Mesenteric fat pad (tissue), 1 donor: ENCODE data around the gene HOXA6. TPM values are rescaled to one million over a fixed set of nuclear protein-coding genes. Genes with fewer than 3 reads are reported as not detected.

Experiments used
- DNase-seq: peaks from one replicate; pipeline ENCODE4 v3.0.0-alpha.2; 2020; ENCODE audit warnings: low spot score
- total RNA-seq: library from RNA; stranded (reverse); fragmentation: NEBNext Ultra II Directional; extraction: Animal tissue kit (Norgen Biotek cat#: 25700); gene quantifications from one replicate; pipeline ENCODE4 v1.2.1, GENCODE V29; 2021
- donor health status: DM: yes; HTN: yes; CAD: no.

Gene HOXA6
- total RNA-seq, 1 donor from 2014 or later = 3.1 TPM

DNA sequence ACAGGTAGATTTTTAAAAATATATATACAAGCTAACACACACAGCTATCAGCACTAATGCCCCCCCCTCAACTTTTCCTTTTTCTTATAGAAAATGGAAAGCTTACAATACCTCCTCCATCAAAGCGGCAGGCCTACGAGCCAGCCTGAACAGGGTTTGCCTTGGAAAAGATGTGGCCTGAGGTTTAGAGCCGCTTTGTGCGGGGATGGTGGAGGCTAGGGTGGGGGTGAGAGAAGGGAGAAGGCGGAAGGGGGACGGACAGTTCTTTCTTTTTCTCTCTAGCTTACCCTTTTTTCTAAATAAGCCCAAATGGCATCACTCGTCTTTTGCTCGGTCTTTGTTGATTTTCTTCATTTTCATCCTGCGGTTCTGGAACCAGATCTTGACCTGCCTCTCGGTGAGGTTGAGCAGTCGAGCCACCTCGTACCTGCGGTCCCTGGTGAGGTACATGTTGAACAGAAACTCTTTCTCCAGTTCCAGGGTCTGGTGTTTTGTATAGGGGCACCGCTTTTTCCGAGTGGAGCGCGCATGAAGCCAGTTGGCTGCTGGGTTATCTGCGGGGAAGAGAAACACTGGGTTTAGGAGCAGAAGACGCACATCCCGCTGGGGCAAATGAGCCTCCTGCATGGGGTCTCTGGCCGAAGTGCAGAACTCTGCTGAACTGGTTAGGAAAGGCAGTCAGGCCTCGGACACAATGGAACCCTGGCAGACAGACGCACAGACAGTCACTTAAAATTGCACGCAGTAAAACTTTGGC lies 15.9 kb upstream of the HOXA6 start:
- no peak for DNase-seq

DNA sequence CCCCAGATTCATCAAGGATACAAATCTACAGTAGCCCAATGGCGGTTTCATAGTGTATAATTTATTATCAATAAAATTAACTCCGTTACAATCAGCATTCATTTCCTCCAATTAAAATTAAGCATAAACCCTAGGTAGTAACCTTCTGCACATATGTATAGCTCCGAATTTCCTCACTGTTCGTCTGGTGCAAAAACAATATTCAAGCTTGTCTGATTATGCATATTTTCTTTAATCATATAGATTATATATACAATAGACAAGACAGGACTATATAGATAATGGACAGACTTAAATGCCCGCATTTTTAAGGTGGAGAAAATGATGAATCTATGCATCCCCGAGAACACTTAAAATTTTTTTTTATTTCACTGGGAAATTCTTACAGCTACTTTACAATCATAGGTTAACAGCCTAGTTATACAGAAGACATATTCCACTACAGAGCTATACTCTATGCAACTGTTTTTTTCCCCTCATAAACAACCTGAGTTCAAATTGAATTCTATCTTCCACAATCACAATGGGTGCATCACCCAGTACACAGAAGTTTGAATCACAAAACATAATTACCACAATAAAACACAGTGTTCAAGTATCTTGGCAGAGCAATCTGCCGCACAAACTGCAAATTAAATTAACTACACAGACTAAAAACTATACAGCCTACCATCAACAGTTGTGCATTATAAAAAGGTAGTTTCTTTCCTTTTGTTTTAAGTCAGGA lies 15.2 kb upstream of the HOXA6 start:
- no peak for DNase-seq

DNA sequence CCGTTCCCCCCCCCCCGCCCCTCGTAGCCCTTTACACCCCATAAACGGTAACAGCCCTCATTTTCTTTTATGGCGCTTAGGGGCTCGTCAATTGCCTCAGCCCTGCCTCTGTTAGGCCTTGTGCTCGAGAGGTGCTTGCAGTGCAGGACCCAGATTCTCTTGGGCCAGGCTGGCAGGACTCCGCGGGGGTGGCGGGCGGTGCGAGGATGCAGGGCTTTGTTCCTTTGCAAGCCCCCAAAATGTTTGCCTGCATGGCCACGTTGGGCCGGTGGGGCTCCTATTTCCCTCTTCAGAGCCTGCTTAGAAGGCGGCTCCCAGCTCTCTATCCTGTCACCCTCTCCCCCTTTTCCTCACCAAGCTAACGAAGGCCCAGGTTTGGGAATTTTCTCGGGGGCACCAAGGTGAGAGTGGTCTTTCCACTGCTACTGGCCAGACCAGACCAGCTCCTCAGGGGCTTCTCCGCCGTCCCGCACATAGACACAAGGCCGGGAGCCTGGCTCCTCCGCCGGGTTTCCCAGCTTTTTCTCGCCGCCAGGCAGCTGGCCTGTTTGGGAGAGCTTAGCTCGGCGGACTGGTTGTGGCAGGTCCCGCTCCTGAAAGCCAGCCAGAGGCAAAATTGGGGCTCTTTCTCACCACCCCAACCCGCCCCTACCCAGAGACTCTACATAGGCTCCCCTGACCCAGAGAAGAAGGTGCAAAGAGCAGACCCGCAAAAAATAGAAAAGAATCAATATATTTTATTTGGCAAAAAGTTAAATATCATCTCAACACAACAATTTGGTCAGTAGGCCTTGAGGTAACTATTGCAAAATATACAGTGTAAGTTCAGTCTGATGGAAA lies 14.4 kb upstream of the HOXA6 start:
- peak; percentile 47 for DNase-seq

DNA sequence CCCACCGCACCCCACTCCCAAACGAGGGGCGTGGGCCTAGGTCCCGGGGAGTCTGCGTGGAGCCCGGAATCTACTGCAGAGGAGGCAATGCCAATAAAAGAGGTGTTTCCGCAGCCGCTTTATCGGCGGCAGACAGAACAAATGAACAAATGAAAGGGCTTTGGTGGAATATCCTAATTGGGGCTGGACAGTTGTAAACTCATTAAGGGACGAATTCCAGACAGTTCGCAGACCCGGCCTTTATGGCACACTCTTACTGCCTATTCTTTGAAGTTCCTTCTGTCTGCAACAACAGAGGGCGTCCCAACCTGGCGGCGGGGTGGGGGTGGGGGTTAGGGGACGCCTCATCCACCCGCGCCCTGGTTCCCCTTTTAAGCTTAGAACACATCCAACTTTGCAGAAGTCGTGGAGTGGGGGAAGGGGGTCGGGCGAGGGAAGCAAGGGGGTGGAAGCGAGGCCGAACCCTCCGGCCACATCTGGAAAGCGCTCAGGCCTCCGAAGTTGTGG lies 13.7 kb upstream of the HOXA6 start:
- DNase-seq = no peak

DNA sequence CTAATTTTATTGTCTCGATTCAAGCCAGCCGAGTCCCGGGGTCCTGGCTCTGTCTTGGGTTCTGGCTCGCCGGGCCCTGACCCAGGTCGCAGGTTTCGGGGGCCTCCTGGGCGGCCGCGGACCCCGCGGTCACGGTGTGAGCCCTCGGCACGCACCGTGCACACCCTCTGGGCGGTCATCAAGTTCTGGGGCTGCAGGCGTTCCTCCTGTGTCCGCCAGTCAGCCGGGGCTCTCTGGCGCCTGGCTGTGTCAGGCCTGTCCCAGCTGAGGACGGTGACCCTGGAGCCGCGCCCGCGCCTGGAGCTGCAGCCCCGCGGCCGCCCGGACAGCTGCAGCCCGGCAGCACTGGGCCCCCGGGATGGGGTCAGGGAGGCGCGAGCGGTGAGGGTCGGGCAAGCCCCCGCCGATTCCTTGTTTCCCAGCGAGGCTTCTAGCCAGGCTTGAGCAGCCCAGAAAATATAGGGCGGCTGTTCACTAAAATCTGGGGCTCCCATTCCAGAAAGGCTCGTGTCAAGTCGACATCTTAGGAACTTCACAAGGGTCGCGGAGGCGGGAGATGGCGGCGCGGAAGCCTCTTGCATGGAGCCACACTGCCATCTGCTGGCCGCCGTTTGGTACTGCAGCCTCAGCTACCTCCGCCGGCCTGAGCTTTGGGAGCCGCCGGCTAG lies 13.1 kb upstream of the HOXA6 start:
- no peak for DNase-seq

DNA sequence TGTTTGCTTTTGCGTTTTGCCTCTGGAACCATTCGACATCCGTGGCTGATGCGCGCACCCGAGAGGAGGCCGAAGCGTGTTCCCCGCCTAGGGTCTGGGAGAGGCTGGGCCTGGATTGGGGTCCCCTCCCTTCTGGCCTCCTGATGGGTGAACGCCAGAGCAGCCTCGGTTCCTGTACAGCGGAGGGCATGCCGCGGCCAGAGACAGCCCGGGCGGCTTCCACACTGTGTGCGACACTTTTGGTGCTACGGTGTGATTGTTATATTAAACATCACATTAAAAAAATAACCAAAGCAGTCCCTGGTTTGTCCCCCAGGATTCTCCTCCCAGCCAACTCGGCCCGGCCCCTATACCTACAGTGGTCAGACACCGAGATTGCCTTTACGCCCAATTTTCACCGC lies 12.6 kb upstream of the HOXA6 start:
- peak; percentile 89 for DNase-seq

DNA sequence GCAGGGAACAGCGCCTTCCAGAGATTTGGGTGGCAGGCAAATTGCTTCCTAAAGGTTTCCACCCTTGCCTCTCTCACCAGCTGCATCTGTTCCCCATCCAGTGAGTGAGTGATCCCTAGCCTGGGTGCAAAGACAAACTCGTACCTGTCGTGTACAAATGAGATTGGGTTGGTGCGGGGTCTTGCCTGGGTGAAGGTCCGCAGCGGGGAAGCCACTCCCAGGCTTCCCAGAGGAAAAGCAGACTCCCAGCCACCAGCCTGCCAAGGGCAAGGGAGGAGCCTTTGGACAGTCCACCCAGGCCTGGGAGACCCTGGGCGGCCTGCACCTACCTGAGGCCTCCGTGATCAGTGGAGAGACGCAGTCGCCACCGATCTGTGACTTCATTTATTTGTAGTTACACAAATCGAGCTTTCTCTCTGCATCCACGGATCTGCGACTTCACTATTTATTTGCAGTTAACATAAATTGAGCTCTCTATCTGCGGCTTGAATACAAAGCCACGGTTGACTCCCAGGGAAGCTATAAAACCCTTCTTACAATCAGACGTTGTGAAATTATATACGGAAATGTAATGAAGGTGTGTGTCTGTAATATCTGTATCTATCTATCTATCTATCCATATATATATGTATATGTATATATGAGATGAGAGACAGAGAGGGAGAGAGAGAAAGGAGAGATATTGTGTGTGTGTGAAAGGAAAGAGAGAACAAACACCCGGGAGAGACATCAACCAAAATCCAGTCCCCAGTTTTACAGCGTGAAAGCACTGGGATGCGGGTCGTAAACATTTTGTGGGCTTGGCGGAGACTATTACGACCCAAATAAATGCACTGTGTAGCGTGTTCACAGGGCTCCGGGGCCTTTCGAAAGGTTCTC lies 11.9 kb upstream of the HOXA6 start:
- DNase-seq = peak; percentile 39

DNA sequence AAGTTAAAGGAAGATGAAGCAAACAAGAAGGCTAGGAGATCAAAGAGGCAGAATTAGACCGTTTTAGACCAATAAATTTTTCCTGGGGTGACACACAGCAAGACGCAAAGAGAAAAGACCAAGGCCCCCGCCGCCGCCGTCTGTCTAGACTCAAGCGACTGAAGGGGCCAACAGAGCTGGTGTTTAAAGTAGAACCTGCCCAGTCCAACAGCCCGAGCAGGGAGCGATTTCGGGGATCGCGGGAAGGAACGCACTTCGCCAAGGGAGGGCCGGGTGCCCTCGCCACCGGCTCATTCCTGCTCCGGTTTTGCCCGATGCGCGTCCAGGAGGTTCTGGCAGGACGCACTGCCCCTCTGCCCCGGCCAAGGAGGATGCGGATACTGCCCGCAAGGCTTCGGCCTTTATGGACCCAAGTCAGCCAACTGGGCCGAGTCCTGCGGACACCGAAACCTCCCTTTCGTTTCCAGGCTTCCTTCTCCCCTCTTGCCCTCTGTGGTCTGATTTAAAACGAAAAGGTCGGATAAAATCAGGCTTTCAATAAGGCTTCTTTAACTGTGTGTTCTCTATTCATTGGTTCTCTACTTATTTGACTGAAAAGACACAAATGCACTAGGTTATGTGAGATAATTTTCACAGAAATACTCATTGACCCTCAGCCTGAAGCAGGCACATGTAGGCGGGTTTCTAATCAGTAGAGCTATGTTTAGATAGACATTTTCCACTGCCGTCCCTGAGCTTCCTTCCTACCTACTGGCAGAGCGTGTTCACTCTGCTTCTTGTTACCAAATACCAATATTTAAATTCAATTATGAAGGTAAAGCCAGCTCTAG lies 11.1 kb upstream of the HOXA6 start:
- peak; percentile 87 for DNase-seq

DNA sequence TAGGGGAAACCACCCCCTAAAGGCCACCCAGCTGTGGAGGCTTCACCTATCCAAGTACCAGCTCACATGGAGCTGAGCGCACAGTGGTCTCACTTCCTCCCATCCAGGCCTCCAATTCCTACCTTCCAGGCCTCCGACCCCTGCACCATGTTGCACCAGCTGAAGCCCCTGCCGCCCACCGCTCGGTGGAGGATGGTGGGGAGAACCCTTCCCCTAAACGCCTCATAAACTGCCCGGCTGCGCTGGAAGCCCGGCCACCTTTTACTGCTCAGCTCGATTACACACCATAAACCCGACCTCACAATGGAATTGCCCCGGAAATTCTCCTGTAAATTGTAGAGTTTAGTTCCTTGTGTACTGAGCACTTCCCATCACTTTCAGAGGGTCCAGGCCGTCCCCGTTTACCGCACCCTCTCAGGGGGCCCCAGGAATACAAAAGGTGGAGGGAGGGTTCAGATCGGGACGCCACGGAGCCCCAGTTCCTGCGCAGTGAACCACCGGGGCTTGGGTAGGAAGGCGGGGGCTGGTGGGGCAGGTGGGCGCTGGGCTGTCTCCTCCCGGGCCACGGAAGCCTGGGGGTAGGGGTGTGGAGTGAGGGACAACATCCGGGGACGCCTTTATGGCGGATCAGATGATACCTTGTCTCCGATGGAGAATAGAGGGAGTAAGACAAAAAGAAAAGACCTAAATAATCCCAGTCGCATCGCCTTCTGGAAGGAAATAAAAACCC lies 10.3 kb upstream of the HOXA6 start:
- DNase-seq = peak; percentile 85

DNA sequence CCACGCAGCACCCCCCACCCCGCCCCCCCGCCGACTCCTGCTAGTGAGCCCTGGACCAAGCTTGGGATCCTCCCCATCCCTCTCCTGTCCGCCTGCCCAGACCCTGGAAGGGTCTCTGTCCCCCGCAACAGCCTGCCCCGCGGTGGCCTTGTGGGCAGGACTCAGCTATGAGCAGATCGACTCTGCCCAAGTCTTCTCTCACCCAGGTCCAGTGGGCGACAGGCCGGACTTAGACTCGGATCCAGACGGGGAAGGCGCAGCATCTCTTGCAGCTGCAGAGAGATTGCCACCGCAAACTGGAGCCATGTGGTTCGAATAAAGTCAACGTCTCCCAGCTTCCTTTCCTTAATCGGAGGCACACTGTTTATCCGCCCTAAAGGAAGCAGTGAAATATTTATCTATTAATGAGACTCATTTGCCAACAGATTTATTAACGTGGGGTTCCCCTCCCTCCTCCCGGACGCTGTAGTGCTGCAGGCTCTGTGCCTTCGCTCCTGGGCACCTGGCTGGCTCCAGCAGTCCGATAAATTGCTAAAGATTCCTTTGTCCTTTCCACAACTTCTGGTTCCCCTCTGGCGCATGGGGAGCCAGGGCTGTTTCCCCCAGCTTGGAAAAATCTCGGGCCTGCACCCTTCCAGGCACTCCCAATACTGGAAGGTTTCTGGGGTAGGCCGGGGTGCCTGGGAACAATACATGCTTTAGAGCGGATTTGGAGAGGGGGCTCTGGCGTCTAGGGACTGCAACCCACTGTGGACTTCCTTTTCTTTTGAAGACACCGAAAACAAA lies 9.5 kb upstream of the HOXA6 start:
- DNase-seq = peak; percentile 87

DNA sequence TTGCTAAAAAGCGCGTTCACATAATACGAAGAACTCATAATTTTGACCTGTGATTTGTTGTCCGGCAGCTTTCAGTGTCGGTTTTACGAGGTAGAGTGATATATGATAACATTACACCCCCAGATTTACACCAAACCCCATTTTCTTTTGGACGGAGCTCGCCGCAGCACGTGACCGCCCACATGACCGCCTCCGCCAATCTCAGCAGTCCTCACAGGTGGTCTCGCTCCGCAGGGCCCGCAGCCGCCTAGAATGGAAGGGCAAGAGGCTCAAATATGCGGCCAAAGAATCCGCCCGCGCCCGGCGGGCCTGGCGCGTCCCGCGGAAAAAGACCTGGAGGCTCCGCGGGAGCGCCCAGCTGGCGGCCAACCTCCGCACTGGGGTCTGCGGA lies 8.9 kb upstream of the HOXA6 start, which contains the start of gene HOXA7:
Gene HOXA7, minus strand, starts transcription at position 168 of the 391 bp plus-strand sequence. Its CDS starts 130 bp downstream, at position 38.
- DNase-seq = peak; percentile 93

DNA sequence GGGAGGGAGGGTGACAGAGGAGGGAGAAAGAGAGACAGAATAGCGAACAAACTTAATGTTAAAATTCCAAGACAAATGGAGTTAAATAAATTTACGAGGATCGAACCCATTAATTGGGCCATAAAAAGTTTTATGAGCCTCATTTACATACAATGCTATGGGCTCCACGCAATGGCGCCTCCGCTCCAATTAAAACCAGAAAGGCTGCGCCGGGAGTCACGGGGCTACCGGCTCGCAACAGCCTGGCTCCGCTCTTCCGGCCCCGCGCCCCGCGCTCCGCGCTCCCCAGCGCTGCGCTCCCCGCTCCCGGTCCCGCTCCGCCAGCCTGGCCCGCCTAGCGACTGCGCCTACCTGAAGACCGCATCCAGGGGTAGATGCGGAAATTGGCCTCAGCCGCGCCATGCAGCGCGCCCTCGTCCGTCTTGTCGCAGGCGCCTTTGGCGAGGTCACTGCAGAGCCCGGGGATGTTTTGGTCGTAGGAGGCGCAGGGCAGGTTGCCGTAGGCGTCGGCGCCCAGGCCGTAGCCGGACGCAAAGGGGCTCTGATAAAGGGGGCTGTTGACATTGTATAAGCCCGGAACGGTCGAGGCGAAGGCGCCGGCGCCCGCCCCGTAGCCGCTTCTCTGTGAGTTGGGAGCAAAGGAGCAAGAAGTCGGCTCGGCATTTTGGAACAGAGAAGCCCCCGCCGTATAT lies 8.4 kb upstream of the HOXA6 start:
- DNase-seq = peak; percentile 87

DNA sequence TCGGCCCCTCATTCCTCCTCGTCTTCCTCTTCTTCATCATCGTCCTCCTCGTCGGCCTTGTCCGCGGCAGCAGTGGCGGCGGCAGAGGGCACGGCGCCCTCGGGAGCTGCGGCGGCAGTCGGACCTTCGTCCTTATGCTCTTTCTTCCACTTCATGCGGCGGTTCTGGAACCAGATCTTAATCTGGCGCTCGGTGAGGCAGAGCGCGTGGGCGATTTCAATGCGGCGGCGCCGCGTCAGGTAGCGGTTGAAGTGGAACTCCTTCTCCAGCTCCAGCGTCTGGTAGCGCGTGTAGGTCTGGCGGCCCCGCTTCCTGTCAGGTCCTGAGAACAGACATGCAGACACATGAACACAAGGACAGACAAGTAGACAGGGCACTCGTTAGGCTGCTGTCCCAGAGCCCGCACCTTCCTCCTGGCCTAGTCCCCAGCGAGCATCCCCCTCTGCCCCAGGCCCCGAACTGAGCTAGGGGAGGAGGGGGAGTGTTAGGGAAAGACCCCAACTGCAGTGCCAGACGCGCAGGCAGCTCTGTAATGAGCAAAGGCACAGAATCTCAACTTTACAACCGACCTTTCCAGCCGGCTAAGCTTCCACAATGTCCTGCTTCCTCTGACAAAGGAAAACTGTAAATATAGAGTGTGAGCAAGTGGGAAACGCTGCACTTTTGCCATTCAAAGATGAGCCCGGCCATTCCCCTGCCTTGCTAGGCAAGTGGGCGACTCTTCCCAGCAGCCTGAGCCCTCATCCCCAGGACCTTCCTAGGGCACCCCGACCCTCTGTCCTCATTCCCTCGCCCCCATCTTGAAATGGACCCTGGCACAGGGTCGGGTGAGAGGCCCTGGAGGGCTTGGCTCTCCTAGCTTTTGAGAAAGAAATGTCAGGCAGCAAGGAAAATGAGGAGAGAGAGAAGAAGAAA lies 7.6 kb upstream of the HOXA6 start:
- peak; percentile 88 for DNase-seq

DNA sequence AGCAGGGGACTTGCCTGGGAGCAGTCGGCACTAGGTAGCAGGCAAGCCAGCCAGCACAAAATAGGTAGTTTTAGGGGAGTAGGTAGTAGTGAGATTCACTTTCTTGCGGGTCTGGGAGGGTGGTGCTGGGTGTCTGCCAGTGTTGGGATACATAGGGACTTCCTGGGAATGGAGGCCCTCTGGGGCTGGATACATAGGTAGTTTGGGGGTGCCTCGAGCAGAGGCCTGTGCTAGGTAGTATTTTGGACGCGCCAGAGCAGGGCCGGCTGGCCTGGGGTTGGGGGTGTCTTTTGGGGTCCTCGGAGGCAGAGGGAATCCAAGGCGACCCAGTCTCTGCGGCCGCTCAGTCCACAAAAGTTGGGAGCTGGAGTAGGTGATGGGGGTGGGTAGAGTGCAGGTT lies 6.8 kb upstream of the HOXA6 start:
- no peak for DNase-seq

DNA sequence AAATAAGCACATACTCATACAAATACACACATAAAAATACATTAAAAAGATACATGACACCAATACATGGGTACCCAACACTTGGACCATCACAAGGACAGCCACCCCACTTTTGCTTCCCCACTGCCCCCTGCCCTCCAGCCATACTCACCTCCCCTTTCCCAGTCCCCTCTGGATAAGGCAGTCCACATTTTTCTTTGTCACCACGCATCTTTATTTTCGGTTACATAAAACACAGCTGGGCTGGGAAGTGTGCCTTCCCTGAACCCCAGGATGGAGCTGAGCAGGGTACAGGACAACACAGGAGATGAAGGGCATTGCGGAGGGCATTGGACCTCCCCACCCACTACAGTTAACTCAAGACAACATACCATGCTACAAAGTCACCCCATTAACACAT lies 6.0 kb upstream of the HOXA6 start:
- no peak for DNase-seq
